Suprapubic skin (tissue), 4 donors: ENCODE measurements around the gene PAQR7. TPM values are rescaled to one million over a fixed set of nuclear protein-coding genes. Genes with fewer than 3 reads are reported as not detected.

Source experiments
- DNase-seq, 2 donors: peaks; one replicate each; pipeline ENCODE4 v3.0.0-alpha.2; 2019; ENCODE audit warnings: low spot score in 2 of 2
- H3K27ac ChIP-seq: fragments of 200-600 bp; sonication (generic); one replicate; pipeline ENCODE4 v1.5.1; 2019
- H3K27me3 ChIP-seq: fragments of 200-600 bp; sonication (generic); one replicate; pipeline ENCODE4 v1.5.1; 2019
- H3K36me3 ChIP-seq: fragments of 200-600 bp; sonication (generic); one replicate; pipeline ENCODE4 v1.5.1; 2019
- H3K4me1 ChIP-seq: fragments of 200-600 bp; sonication (generic); one replicate; pipeline ENCODE4 v1.5.1; 2019
- H3K4me3 ChIP-seq: fragments of 200-600 bp; sonication (generic); one replicate; pipeline ENCODE4 v1.5.1; 2019; ENCODE audit warnings: mild to moderate bottlenecking
- H3K9me3 ChIP-seq: fragments of 200-600 bp; sonication (generic); one replicate; pipeline ENCODE4 v1.5.1; 2019
- CTCF ChIP-seq, 2 donors: fragments of 200-600 bp in 1 of 2; fragments of 450-650 bp in 1 of 2; sonication (generic) in 1 of 2; IDR thresholded peaks; one replicate each; pipeline ENCODE4 v1.5.1; 2016 to 2019; ENCODE audit warnings: antibody characterized with exemption in 2 of 2, mild to moderate bottlenecking in 1 of 2, moderate library complexity in 1 of 2
- EP300 ChIP-seq: sonication (generic); formaldehyde crosslinking; IDR thresholded peaks from one replicate; pipeline ENCODE4 v1.6.1; 2017; ENCODE audit warnings: antibody characterized with exemption
- POLR2A ChIP-seq, 2 donors: fragments of 450-650 bp; IDR thresholded peaks; one replicate each; pipeline ENCODE4 v1.6.1; 2017; ENCODE audit warnings: antibody characterized with exemption in 2 of 2, mild to moderate bottlenecking in 2 of 2, moderate library complexity in 2 of 2
- POLR2AphosphoS5 ChIP-seq, 3 donors: sonication (generic); formaldehyde crosslinking; IDR thresholded peaks; one replicate each; pipeline ENCODE4 v1.6.1; 2017; ENCODE audit warnings: antibody characterized with exemption in 3 of 3
- WGBS: methylation state at CpG from one replicate; pipeline ENCODE4 v1.1.5; 2018; 5-methylcytosine and 5-hydroxymethylcytosine counted together
- total RNA-seq, 4 donors: library from RNA; depleted of rRNA; stranded (reverse); fragments of >200 nt; gene quantifications; one replicate each; pipeline ENCODE4 v1.1.0, GENCODE V29; 2016

Gene PAQR7
- total RNA-seq, 4 donors from 2014 or later: 14.3 to 20.9 (median 16.6) TPM

GRCh38 chr1:25917996-25918395, 42.5 kb upstream of the PAQR7 start:
- H3K4me3 ChIP-seq: no peak overlapping the region
- H3K27me3 ChIP-seq: no peaks in the 10 kb centered on the region
- H3K36me3 ChIP-seq: no peaks in the 10 kb centered on the region
- peaks cover 13% of the 10 kb centered on the region for H3K4me1 ChIP-seq
- TF ChIP-seq POLR2AphosphoS5 (IDR thresholded peaks at IDR 0.05) (no peak), CTCF (IDR thresholded peaks at IDR 0.05) (no peak), EP300 (no peak), POLR2A (IDR thresholded peaks at IDR 0.05) (no peak)
- WGBS: 60% methylated on average over 5 of the region's 5 CpGs
- no peaks in the 10 kb centered on the region for H3K9me3 ChIP-seq
- no peak for DNase-seq
- no peak overlapping the region for H3K27ac ChIP-seq

GRCh38 chr1:25916460-25916859, 41.0 kb upstream of the PAQR7 start:
- no peaks in the 10 kb centered on the region for H3K27me3 ChIP-seq
- no peak for DNase-seq
- no peaks in the 10 kb centered on the region for H3K36me3 ChIP-seq
- H3K4me1 ChIP-seq: no peaks in the 10 kb centered on the region
- WGBS: 96% methylated on average over 2 of the region's 2 CpGs
- H3K27ac ChIP-seq: no peak overlapping the region
- TF ChIP-seq POLR2AphosphoS5 (IDR thresholded peaks at IDR 0.05) (no peak), POLR2A (IDR thresholded peaks at IDR 0.05) (no peak), EP300 (no peak), CTCF (IDR thresholded peaks at IDR 0.05) (no peak)
- H3K4me3 ChIP-seq: no peak overlapping the region
- no peaks in the 10 kb centered on the region for H3K9me3 ChIP-seq

- TF ChIP-seq CTCF (IDR thresholded peaks at IDR 0.05): no peak
- no peak for TF ChIP-seq POLR2A (IDR thresholded peaks at IDR 0.05)
- no peak for TF ChIP-seq POLR2AphosphoS5 (IDR thresholded peaks at IDR 0.05)
- no peak for TF ChIP-seq EP300
- 92% methylated on average over 3 of the region's 3 CpGs for WGBS
Observed at GRCh38 chr1:25914074-25914995, 38.8 kb upstream of the PAQR7 start.

GRCh38 chr1:25913206-25913605, 37.7 kb upstream of the PAQR7 start:
- Histone ChIP-seq H3K27me3 (no peaks in the 10 kb centered on the region), H3K4me3 (no peak overlapping the region), H3K36me3 (no peaks in the 10 kb centered on the region), H3K27ac (no peak overlapping the region), H3K4me1 (no peaks in the 10 kb centered on the region), H3K9me3 (no peaks in the 10 kb centered on the region)
- TF ChIP-seq EP300 (no peak), CTCF (IDR thresholded peaks at IDR 0.05) (no peak)
- DNase-seq: no peak

More at GRCh38 chr1:25914074-25914995, 38.8 kb upstream of the PAQR7 start:
- Histone ChIP-seq H3K4me1 (no peaks in the 10 kb centered on the region), H3K9me3 (no peaks in the 10 kb centered on the region), H3K4me3 (no peak overlapping the region), H3K27ac (no peak overlapping the region), H3K36me3 (no peaks in the 10 kb centered on the region), H3K27me3 (no peaks in the 10 kb centered on the region)
- DNase-seq: no peak

- no peaks in the 10 kb centered on the region for H3K9me3 ChIP-seq
- no peak for TF ChIP-seq POLR2AphosphoS5 (IDR thresholded peaks at IDR 0.05)
- no peak for TF ChIP-seq CTCF (IDR thresholded peaks at IDR 0.05)
- TF ChIP-seq POLR2A (IDR thresholded peaks at IDR 0.05): no peak
- no peak for TF ChIP-seq EP300
- 83% methylated on average over 5 of the region's 5 CpGs for WGBS
- DNase-seq: no peak
- H3K36me3 ChIP-seq: no peaks in the 10 kb centered on the region
- H3K4me3 ChIP-seq: no peak overlapping the region
- no peak overlapping the region for H3K27ac ChIP-seq
- no peaks in the 10 kb centered on the region for H3K4me1 ChIP-seq
- no peaks in the 10 kb centered on the region for H3K27me3 ChIP-seq
Observed at GRCh38 chr1:25912076-25912831, 36.7 kb upstream of the PAQR7 start.
